GM12874 (cell line): Measurements from ENCODE around the gene EPG5.

Experiments used
- TF ChIP-seq, protein P1 (sequence below): IDR thresholded peaks from 2 replicates; pipeline ENCODE4 v1.5.1; 2011; ENCODE audit warnings: low read depth, mild to moderate bottlenecking, control low read depth, low read length, moderate library complexity; ENCODE audit not compliant: insufficient read depth

The EPG5 gene

DNA sequence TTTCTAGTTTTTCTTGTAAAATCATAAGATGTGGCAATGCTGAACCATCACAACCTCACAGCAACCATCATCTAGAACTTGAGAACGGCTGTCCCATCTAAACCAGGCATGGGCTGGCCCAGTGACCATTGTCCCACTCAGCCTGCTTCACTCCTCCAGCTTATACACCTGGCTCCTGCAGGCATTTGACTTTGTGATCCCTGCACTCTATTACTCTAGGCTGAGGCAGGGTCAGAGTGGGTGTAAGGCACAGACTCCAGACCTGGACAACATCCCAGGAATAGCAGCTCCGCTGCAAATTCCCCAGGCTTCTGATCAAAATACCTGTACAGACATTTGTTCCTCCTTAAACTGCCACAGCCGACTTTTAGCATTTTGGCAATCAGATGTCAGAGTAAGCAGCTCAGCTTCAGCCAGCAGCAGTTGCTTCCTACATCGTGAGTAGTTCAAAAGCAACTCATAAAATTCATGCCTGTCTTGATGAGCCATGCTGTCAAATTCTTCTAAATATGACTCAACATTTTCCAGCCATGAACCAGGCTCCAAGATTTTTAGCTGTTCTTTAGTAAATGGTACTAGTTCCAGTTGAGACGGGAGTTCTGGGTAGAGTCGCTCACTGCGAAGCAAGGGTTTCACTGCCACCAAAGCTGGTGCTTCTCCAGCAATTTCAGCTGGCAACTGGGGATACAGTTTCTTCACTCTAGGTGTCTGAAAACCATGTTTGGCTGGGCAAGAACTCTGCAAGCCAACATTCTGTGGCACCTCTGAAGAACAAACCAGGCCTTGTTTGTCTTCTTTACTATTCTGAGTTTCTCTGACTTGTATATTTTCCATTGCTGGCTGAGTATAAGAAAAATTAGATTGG lies 12.8 kb downstream of the EPG5 start:
- TF ChIP-seq, protein P1, sequence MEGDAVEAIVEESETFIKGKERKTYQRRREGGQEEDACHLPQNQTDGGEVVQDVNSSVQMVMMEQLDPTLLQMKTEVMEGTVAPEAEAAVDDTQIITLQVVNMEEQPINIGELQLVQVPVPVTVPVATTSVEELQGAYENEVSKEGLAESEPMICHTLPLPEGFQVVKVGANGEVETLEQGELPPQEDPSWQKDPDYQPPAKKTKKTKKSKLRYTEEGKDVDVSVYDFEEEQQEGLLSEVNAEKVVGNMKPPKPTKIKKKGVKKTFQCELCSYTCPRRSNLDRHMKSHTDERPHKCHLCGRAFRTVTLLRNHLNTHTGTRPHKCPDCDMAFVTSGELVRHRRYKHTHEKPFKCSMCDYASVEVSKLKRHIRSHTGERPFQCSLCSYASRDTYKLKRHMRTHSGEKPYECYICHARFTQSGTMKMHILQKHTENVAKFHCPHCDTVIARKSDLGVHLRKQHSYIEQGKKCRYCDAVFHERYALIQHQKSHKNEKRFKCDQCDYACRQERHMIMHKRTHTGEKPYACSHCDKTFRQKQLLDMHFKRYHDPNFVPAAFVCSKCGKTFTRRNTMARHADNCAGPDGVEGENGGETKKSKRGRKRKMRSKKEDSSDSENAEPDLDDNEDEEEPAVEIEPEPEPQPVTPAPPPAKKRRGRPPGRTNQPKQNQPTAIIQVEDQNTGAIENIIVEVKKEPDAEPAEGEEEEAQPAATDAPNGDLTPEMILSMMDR: no peak

DNA sequence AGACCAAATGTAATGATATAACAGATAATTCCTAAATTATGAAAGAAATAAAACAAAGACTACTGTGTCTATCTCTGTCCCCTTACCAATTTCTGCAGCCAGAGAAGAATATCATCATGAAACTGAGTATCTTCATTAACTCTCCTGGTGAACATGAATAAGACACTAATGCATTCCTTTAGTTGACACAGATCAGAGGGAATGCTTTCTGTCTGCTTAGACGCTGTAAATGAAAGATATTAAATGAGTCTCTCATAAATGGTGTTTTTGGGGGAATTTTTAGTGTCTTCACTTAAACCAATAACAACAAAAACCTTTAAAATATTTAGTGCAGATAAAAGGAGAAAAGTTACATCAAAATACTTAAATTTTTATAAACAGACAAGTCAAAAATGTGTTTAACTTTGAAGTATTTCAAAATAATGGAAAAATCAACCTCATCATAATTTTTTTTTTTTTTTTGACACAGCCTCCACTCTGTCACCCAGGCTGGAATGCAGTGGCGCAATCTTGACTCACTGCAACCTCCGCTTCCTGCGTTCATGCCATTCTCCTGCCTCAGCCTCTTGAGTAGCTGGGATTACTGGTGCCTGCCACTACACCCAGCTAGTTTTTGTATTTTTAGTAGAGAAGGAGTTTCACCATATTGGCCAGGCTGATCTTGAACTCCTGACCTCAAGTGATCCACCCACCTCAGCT lies 16.0 kb downstream of the EPG5 start:
- TF ChIP-seq, protein P1: no peak

DNA sequence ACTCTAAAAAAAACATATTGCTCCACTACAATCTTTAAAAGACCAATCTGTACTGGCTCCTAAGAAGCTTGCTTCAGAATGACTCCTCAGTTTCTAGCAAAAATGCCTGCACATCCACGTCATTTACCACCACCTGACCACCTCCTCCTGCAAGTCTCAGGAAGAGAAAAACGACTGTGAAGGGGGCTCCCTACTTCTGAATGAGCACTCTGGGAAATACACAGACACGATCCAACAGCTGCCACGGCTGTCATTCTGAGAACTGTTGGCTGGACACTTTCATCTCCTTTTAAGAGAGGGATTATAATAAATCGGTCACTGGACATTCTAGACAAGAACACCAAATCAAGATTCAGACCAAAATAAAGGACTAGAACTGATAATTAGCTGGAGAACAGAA lies 21.5 kb downstream of the EPG5 start:
- TF ChIP-seq, protein P1: no peak

DNA sequence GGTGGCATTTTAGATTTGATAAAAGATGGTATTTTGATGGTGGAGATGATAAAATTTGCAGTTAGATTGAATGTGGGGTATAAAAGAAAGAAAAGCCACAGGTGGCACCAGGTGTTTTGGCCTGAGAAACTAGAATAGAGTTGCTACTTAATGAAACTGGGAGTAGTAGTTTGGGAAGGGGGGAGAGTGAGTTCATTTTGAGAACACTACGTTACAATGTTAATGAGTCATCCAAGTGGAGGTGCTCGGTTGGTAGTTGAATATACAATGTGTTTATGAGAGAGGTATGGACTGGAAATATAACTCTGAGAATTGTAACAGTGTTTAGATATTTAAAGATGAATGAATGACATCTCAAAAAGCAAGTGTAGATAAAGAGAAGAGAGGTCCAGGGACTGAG lies 26.4 kb downstream of the EPG5 start:
- TF ChIP-seq, protein P1: no peak

DNA sequence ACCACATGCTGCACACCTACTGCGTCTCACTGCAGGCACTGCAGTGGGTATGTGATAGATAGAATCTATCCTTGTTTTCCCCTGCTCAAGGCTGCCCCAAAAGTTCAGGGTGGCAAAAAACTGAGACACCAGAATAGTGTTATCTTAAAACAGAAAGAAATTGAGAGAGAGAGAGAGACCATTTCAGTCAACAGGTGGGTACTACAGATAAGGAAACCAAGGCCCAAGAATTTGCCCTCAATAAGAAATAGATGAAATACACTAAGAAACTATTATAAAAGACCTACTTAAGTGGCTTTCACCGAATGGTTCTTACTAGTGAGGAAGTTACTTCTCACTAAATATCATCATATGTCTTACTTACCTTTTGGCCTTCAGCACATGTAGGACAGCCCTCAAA lies 27.9 kb downstream of the EPG5 start:
- TF ChIP-seq, protein P1: no peak

DNA sequence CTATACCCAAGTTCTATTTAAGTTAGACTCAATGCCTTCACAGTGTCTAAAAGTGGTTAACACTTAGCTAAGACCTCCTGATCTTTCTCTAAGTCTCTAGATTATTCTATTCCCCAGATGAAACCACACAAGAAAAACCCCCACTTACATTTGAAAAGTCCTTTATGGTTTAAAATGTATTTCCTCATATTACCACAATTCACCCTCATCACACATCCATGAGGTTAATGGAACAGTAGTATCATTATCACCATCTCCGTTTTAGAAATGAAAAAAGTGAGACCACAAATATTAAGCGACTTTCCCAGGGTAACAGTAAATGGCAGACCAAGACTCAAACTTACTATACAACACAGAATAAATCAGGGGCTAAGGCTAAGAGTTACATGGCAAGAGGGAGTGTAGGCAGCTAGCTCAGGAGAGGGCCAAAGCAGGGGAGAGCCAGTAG lies 28.6 kb downstream of the EPG5 start:
- TF ChIP-seq, protein P1: no peak

DNA sequence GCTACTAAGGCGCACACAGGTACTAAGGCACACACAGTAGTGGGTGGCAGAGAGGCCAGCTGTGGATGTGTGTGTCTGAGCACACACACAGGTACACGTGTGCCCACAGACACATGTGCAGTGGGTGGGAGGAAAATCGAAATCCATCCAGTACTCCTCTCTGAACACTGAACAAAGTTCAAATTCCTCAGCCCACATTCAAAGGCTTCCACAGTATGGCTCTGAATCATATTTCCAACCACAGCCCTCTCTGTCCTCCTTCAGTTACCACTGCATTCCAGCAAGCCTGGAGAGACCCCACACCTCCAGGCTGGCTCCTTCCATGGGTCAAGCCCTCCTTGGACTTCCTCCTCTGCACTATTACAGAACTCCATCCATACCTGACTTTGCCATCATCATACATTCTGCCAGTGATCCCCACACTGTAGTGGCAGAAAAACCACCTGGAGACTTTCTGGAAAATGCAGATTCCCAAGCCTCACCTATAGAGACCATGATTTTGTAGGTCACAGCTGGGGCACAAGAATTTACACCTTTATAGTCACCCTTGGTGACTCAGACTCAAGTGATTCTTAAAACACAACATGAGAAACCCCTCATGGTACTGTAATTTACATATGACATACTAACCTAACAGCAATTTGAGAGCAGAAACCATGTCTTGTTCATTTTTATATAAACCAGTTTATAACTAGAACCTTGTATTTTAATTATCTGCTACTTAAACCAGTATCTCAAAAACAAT lies 31.4 kb downstream of the EPG5 start:
- TF ChIP-seq, protein P1: no peak
